H9 (cell line): ENCODE results near the gene OR52L1. TPM values are rescaled to one million over a fixed set of nuclear protein-coding genes. Genes with fewer than 3 reads are reported as not detected.

Experiments used
- DNase-seq: peaks from one replicate; pipeline ENCODE4 v3.0.0-alpha.2; 2017
- H2AFZ ChIP-seq: one replicate; pipeline ENCODE4 v1.6.1; 2013; ENCODE audit warnings: mild to moderate bottlenecking, low read length, control low read depth, moderate library complexity
- H2AK5ac ChIP-seq: 2 replicates; pipeline ENCODE4 v1.6.1; 2013; ENCODE audit warnings: low read length, control low read depth, mixed read lengths; ENCODE audit not compliant: insufficient read length
- H2BK120ac ChIP-seq: one replicate; pipeline ENCODE4 v1.6.1; 2013; ENCODE audit warnings: low read depth, mild to moderate bottlenecking, low read length, control low read depth, inconsistent platforms; ENCODE audit not compliant: poor library complexity, severe bottlenecking
- H2BK12ac ChIP-seq: 2 replicates; pipeline ENCODE4 v1.6.1; 2013; ENCODE audit warnings: low read length, control low read depth, mixed read lengths, low read depth; ENCODE audit not compliant: insufficient read length
- H2BK15ac ChIP-seq: 2 replicates; pipeline ENCODE4 v1.6.1; 2013; ENCODE audit warnings: low read depth, low read length, control low read depth
- H2BK20ac ChIP-seq: one replicate; pipeline ENCODE4 v1.6.1; 2013; ENCODE audit warnings: low read depth, mild to moderate bottlenecking, low read length, control low read depth, inconsistent platforms; ENCODE audit not compliant: poor library complexity, severe bottlenecking
- H2BK5ac ChIP-seq: 2 replicates; pipeline ENCODE4 v1.6.1; 2013; ENCODE audit warnings: low read length, control low read depth, mixed read lengths; ENCODE audit not compliant: insufficient read length
- H3K14ac ChIP-seq: 2 replicates; pipeline ENCODE4 v1.6.1; 2013; ENCODE audit warnings: low read length, control low read depth; ENCODE audit not compliant: insufficient read depth
- H3K18ac ChIP-seq: 2 replicates; pipeline ENCODE4 v1.6.1; 2013; ENCODE audit warnings: low read depth, mild to moderate bottlenecking, mixed read lengths, low read length, control low read depth; ENCODE audit not compliant: insufficient read length
- H3K23ac ChIP-seq: 2 replicates; pipeline ENCODE4 v1.6.1; 2013; ENCODE audit warnings: low read length, control low read depth, mixed read lengths, low read depth; ENCODE audit not compliant: insufficient read length
- H3K23me2 ChIP-seq: 2 replicates; pipeline ENCODE4 v1.6.1; 2013; ENCODE audit warnings: low read depth, mild to moderate bottlenecking, mixed read lengths, low read length, control low read depth; ENCODE audit not compliant: insufficient read length, poor library complexity, severe bottlenecking
- H3K27ac ChIP-seq: 2 replicates; pipeline ENCODE4 v1.5.1; 2013; ENCODE audit warnings: low read length, control low read depth, mixed read lengths, low read depth; ENCODE audit not compliant: insufficient read length
- H3K27me3 ChIP-seq: 2 replicates; pipeline ENCODE4 v1.6.1; 2013; ENCODE audit warnings: low read length, control low read depth, inconsistent platforms; ENCODE audit not compliant: insufficient read depth
- H3K4ac ChIP-seq: 2 replicates; pipeline ENCODE4 v1.6.1; 2013; ENCODE audit warnings: low read depth, mild to moderate bottlenecking, control low read depth, inconsistent platforms, low read length, moderate library complexity
- H3K4me1 ChIP-seq: 2 replicates; pipeline ENCODE4 v1.6.1; 2013; ENCODE audit warnings: low read length, control low read depth, inconsistent platforms; ENCODE audit not compliant: insufficient read depth
- H3K4me2 ChIP-seq: 2 replicates; pipeline ENCODE4 v1.6.1; 2013; ENCODE audit warnings: low read length, control low read depth, mixed read lengths; ENCODE audit not compliant: insufficient read length, insufficient read depth
- H3K56ac ChIP-seq: 2 replicates; pipeline ENCODE4 v1.6.1; 2013; ENCODE audit warnings: low read depth, mild to moderate bottlenecking, mixed read lengths, low read length, control low read depth; ENCODE audit not compliant: insufficient read length
- H3K79me1 ChIP-seq: 2 replicates; pipeline ENCODE4 v1.6.1; 2013; ENCODE audit warnings: low read depth, mild to moderate bottlenecking, moderate library complexity, low read length, control low read depth, inconsistent platforms; ENCODE audit not compliant: insufficient read depth, poor library complexity, severe bottlenecking
- H3K79me2 ChIP-seq: 2 replicates; pipeline ENCODE4 v1.6.1; 2013; ENCODE audit warnings: low read length, control low read depth, inconsistent platforms; ENCODE audit not compliant: insufficient read depth
- H3K9ac ChIP-seq: 2 replicates; pipeline ENCODE4 v1.6.1; 2013; ENCODE audit warnings: low read length, control low read depth, mixed read lengths; ENCODE audit not compliant: insufficient read length; ENCODE audit errors: extremely low read depth
- H3K9me3 ChIP-seq: one replicate; pipeline ENCODE4 v1.6.1; 2013; ENCODE audit warnings: low read depth, low read length, inconsistent platforms; ENCODE audit not compliant: control insufficient read depth
- H3T11ph ChIP-seq: one replicate; pipeline ENCODE4 v1.6.1; 2013; ENCODE audit warnings: mild to moderate bottlenecking, low read length, control low read depth, inconsistent platforms
- H4K20me1 ChIP-seq: one replicate; pipeline ENCODE4 v1.6.1; 2013; ENCODE audit not compliant: control insufficient read depth, insufficient read length, insufficient read depth
- H4K5ac ChIP-seq: 2 replicates; pipeline ENCODE4 v1.6.1; 2013; ENCODE audit warnings: low read depth, mild to moderate bottlenecking, mixed read lengths, low read length, control low read depth; ENCODE audit not compliant: insufficient read length
- H4K8ac ChIP-seq: replicated peaks from 2 replicates; pipeline ENCODE4 v1.6.1; 2013; ENCODE audit warnings: low read length, control low read depth, mixed read lengths, low read depth; ENCODE audit not compliant: insufficient read length
- H4K91ac ChIP-seq: 2 replicates; pipeline ENCODE4 v1.6.1; 2013; ENCODE audit warnings: low read depth, mild to moderate bottlenecking, moderate library complexity, mixed read lengths, low read length, control low read depth; ENCODE audit not compliant: insufficient read length
- H3K27ac Mint-ChIP-seq, 3 experiments: 2 replicates in 2 of 3; 3 replicates in 1 of 3; pipeline ENCODE4 v1.8.0; 2020 to 2021; ENCODE audit warnings: mixed read lengths in 3 of 3, mild to moderate bottlenecking in 1 of 3, moderate library complexity in 1 of 3
- H3K27me3 Mint-ChIP-seq: 2 replicates; pipeline ENCODE4 v1.8.0; 2021; ENCODE audit warnings: low read depth, mild to moderate bottlenecking, moderate library complexity, mixed read lengths
- H3K36me3 Mint-ChIP-seq, 3 experiments: 2 replicates in 2 of 3; 3 replicates in 1 of 3; pipeline ENCODE4 v1.8.0; 2020 to 2021; ENCODE audit warnings: low read depth in 3 of 3, mixed read lengths in 3 of 3; ENCODE audit not compliant: insufficient read depth in 1 of 3
- H3K4me1 Mint-ChIP-seq, 2 experiments: 2 replicates each; pipeline ENCODE4 v1.8.0; 2020; ENCODE audit warnings: mixed read lengths in 2 of 2
- H3K4me3 Mint-ChIP-seq, 2 experiments: 2 replicates in 1 of 2; 3 replicates in 1 of 2; pipeline ENCODE4 v1.8.0; 2020 to 2021; ENCODE audit warnings: mild to moderate bottlenecking in 2 of 2, mixed read lengths in 2 of 2, moderate library complexity in 1 of 2
- H3K9me3 Mint-ChIP-seq, 2 experiments: 2 replicates in 1 of 2; 3 replicates in 1 of 2; pipeline ENCODE4 v1.8.0; 2020; ENCODE audit warnings: mild to moderate bottlenecking in 2 of 2, mixed read lengths in 2 of 2, moderate library complexity in 1 of 2
- CTCF ChIP-seq: fragments of 200-600 bp; sonication (generic); conservative IDR thresholded peaks from 3 replicates; pipeline ENCODE4 v1.8.0; 2021; ENCODE audit warnings: antibody characterized with exemption, mild to moderate bottlenecking
- WGBS: extraction: QIAGEN DNeasy Blood & Tissue Kit; methylation state at CpG from one replicate; pipeline ENCODE4 v1.1.7; 2013; ENCODE audit warnings: missing lambda C conversion rate, low lambda C conversion rate, mixed read lengths; ENCODE audit not compliant: insufficient read length; ENCODE audit errors: extremely low coverage; 5-methylcytosine and 5-hydroxymethylcytosine counted together
- total RNA-seq: library from RNA; stranded (reverse); gene quantifications from 2 replicates; pipeline ENCODE4 v1.2.1, GENCODE V29; 2021

The OR52L1 gene
- total RNA-seq, 1 experiment from 2014 or later, result not detected

DNA sequence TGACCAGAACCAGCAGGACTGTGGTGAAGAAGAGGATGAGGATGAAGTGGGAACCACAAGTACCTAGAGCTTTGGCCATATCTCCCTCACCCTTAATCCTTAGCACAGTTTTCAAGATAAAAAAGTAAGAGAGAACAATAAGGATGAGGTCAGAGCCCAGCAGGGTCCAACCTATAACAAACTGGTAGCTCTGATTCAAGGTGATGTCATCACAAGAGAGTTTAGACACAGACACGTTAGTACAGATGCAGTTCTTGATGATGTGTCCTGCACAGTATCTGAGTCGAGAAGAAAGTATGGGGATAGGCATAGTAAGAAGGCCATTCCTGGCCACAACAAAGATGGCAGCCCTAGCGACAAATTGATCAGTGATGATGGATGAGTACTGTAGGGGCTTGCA lies 19.1 kb downstream of the OR52L1 start:
- no peak for DNase-seq
- H3K9me3 Mint-ChIP-seq, result peaks cover 12 to 17% of the 10 kb centered on the region in 2 experiments
- no peak overlapping the region for H3K27ac Mint-ChIP-seq

More for the DNA sequence above, 19.1 kb downstream of the OR52L1 start:
- no peaks in the 10 kb centered on the region for H3K4me1 ChIP-seq
- WGBS, result no CpG with 5 or more reads among the region's 3 CpGs
- Mint-ChIP-seq H3K4me3 (no peak overlapping the region), H3K27me3 (peaks cover 3% of the 10 kb centered on the region; the same call in 1 of the 2 replicates), H3K4me1 (no peaks in the 10 kb centered on the region), H3K36me3 (peaks cover 0 to 11% (median 4%) of the 10 kb centered on the region in 3 experiments; a peak in 4 of 7 replicates)
- H4K20me1 ChIP-seq, result no peaks in the 10 kb centered on the region
- H3K27ac ChIP-seq, result no peak overlapping the region
- no peak overlapping the region for H3T11ph ChIP-seq
- no peak overlapping the region for H2AFZ ChIP-seq
- no peak overlapping the region for H4K5ac ChIP-seq
- H2BK12ac ChIP-seq, result no peak overlapping the region
- no peak for TF ChIP-seq CTCF
- no peaks in the 10 kb centered on the region for H3K27me3 ChIP-seq
- H2BK5ac ChIP-seq, result no peak overlapping the region
- H4K8ac ChIP-seq, result no peak overlapping the region
- H2BK15ac ChIP-seq, result no peak overlapping the region
- no peaks in the 10 kb centered on the region for H3K79me1 ChIP-seq
- H3K56ac ChIP-seq, result no peak overlapping the region
- H2AK5ac ChIP-seq, result no peak overlapping the region
- H3K23ac ChIP-seq, result no peak overlapping the region
- no peaks in the 10 kb centered on the region for H3K79me2 ChIP-seq
- H4K91ac ChIP-seq, result no peak overlapping the region
- H2BK120ac ChIP-seq, result no peak overlapping the region
- no peak overlapping the region for H3K4me2 ChIP-seq
- no peak overlapping the region for H3K9ac ChIP-seq
- no peak overlapping the region for H3K18ac ChIP-seq
- no peak overlapping the region for H3K4ac ChIP-seq
- no peak overlapping the region for H3K14ac ChIP-seq
- H2BK20ac ChIP-seq, result no peak overlapping the region
- no peaks in the 10 kb centered on the region for H3K23me2 ChIP-seq
- H3K9me3 ChIP-seq, result no peaks in the 10 kb centered on the region
